H1 (cell line): Measurements from ENCODE around the gene UNC5B. TPM values are rescaled to one million over a fixed set of nuclear protein-coding genes. Genes with fewer than 3 reads are reported as not detected.
A peak's percentile ranks its signal among the peaks of the same experiment; 100 is the strongest.

Source experiments
- CTCF ChIA-PET: fragments of 300-600 bp; sonication (Branson Sonifier 250); formaldehyde crosslinking; loops from one replicate; lab custom pipeline; 2021; ENCODE audit not compliant: partially characterized antibody; lab: Charles Lee
- POLR2A ChIA-PET: fragments of 300-600 bp; sonication (Branson Sonifier 250); formaldehyde crosslinking; loops from one replicate; lab custom pipeline; 2021; ENCODE audit warnings: inconsistent platforms; ENCODE audit not compliant: partially characterized antibody; lab: Charles Lee
- DNase-seq, 2 experiments: peaks; one replicate each; pipeline versions ENCODE4 v3.0.0 to v3.0.0-alpha.2; 2010 to 2022; ENCODE audit warnings: low spot score in 2 of 2, low read depth in 1 of 2, mixed read lengths in 1 of 2
- FAIRE-seq: peaks from 2 replicates; lab custom pipeline; 2011; peaks lifted over from hg19 to GRCh38; lab: Jason Lieb, UNC
- H2AFZ ChIP-seq: 2 replicates; pipeline ENCODE4 v1.8.1; 2012; ENCODE audit warnings: low read length, inconsistent platforms
- H2AK5ac ChIP-seq: 2 replicates; pipeline ENCODE4 v1.6.1; 2013; ENCODE audit warnings: low read depth, low read length
- H2BK120ac ChIP-seq: replicated peaks from 2 replicates; pipeline ENCODE3; 2013; ENCODE audit warnings: low read depth, low read length, inconsistent platforms
- H2BK12ac ChIP-seq: 2 replicates; pipeline ENCODE4 v1.6.1; 2013; ENCODE audit warnings: low read depth, low read length
- H2BK15ac ChIP-seq: 2 replicates; pipeline ENCODE4 v1.6.1; 2013; ENCODE audit warnings: low read length
- H2BK20ac ChIP-seq: 2 replicates; pipeline ENCODE4 v1.6.1; 2013; ENCODE audit warnings: low read length
- H2BK5ac ChIP-seq: 2 replicates; pipeline ENCODE4 v1.6.1; 2013; ENCODE audit warnings: low read depth, low read length
- H3K14ac ChIP-seq: 2 replicates; pipeline ENCODE4 v1.6.1; 2013; ENCODE audit warnings: inconsistent platforms; ENCODE audit not compliant: insufficient read length
- H3K18ac ChIP-seq: 2 replicates; pipeline ENCODE4 v1.6.1; 2013; ENCODE audit warnings: low read length; ENCODE audit errors: extremely low read depth
- H3K23ac ChIP-seq: 2 replicates; pipeline ENCODE4 v1.6.1; 2013; ENCODE audit warnings: inconsistent platforms; ENCODE audit not compliant: insufficient read length
- H3K23me2 ChIP-seq: 2 replicates; pipeline ENCODE4 v1.6.1; 2013; ENCODE audit warnings: low read depth, low read length
- H3K27ac ChIP-seq: 2 replicates; pipeline ENCODE4 v1.6.1; 2011; ENCODE audit warnings: low read depth, low read length, inconsistent platforms
- H3K27me3 ChIP-seq, 4 experiments: replicated peaks in 1 of 4; 1 replicate in 1 of 4; 2 replicates in 3 of 4; pipeline versions ENCODE4 v1.6.1 to v1.8.1; 2011 to 2013; ENCODE audit warnings: low read length in 3 of 4, mild to moderate bottlenecking in 3 of 4, inconsistent platforms in 2 of 4, mixed read lengths in 2 of 4, moderate library complexity in 1 of 4; ENCODE audit not compliant: control insufficient read depth in 3 of 4, insufficient read depth in 3 of 4; ENCODE audit errors: extremely low read depth in 1 of 4
- H3K36me3 ChIP-seq, 4 experiments: 2 replicates each; pipeline versions ENCODE4 v1.6.1 to v1.8.1; 2011 to 2013; ENCODE audit warnings: mild to moderate bottlenecking in 4 of 4, low read length in 3 of 4, moderate library complexity in 2 of 4, control low read depth in 1 of 4, inconsistent platforms in 1 of 4; ENCODE audit not compliant: insufficient read depth in 4 of 4, control insufficient read depth in 2 of 4
- H3K4ac ChIP-seq: replicated peaks from 2 replicates; pipeline ENCODE3; 2013; ENCODE audit warnings: low read length, low read depth, mixed read lengths, inconsistent platforms; ENCODE audit not compliant: insufficient read length
- H3K4me1 ChIP-seq, 4 experiments: replicated peaks in 1 of 4; 1 replicate in 1 of 4; 2 replicates in 3 of 4; pipeline versions ENCODE4 v1.6.1 to v1.8.1; 2011 to 2013; ENCODE audit warnings: low read length in 3 of 4, inconsistent platforms in 2 of 4, mixed read lengths in 1 of 4; ENCODE audit not compliant: insufficient read depth in 4 of 4, control insufficient read depth in 3 of 4
- H3K4me2 ChIP-seq, 2 experiments: 2 replicates each; pipeline versions ENCODE4 v1.6.1 to v1.8.1; 2011 to 2013; ENCODE audit warnings: low read depth in 2 of 2, low read length in 2 of 2, control low read depth in 1 of 2, inconsistent platforms in 1 of 2, mild to moderate bottlenecking in 1 of 2; ENCODE audit not compliant: insufficient read depth in 1 of 2
- H3K4me3 ChIP-seq, 4 experiments: fragments of 200-600, 300-600 bp in 1 of 4; sonication (generic), shearing (Covaris generic), sonication (Bioruptor Twin) in 1 of 4; 2 replicates each; pipeline versions ENCODE4 v1.5.1 to v1.8.1; 2011 to 2016; ENCODE audit warnings: low read length in 4 of 4, low read depth in 3 of 4, control low read depth in 2 of 4, inconsistent platforms in 2 of 4, mild to moderate bottlenecking in 2 of 4, mixed read lengths in 1 of 4, moderate library complexity in 1 of 4; ENCODE audit not compliant: insufficient read depth in 2 of 4; ENCODE audit errors: extremely low read depth in 1 of 4
- H3K56ac ChIP-seq: replicated peaks from 2 replicates; pipeline ENCODE3; 2013; ENCODE audit warnings: low read depth, mild to moderate bottlenecking, mixed read lengths, low read length, inconsistent platforms; ENCODE audit not compliant: insufficient read length
- H3K79me1 ChIP-seq: 2 replicates; pipeline ENCODE4 v1.6.1; 2013; ENCODE audit warnings: low read depth, low read length, control low read depth
- H3K79me2 ChIP-seq, 2 experiments: 2 replicates each; pipeline versions ENCODE4 v1.6.1 to v1.8.1; 2012 to 2013; ENCODE audit warnings: low read length in 2 of 2, mild to moderate bottlenecking in 2 of 2, inconsistent platforms in 1 of 2; ENCODE audit not compliant: insufficient read depth in 2 of 2, control insufficient read depth in 1 of 2
- H3K9ac ChIP-seq, 4 experiments: replicated peaks in 1 of 4; 1 replicate in 1 of 4; 2 replicates in 3 of 4; pipeline versions ENCODE4 v1.6.1 to v1.8.1; 2011 to 2013; ENCODE audit warnings: low read depth in 3 of 4, low read length in 3 of 4, control low read depth in 2 of 4, mild to moderate bottlenecking in 2 of 4, moderate library complexity in 2 of 4, inconsistent platforms in 1 of 4; ENCODE audit errors: extremely low read depth in 1 of 4
- H3K9me3 ChIP-seq, 2 experiments: 2 replicates each; pipeline versions ENCODE4 v1.6.1 to v1.8.1; 2012 to 2013; ENCODE audit warnings: mild to moderate bottlenecking in 2 of 2, moderate library complexity in 2 of 2, control low read depth in 1 of 2, inconsistent platforms in 1 of 2, low read depth in 1 of 2, low read length in 1 of 2, mixed read lengths in 1 of 2; ENCODE audit not compliant: insufficient read depth in 2 of 2
- H4K20me1 ChIP-seq, 2 experiments: replicated peaks in 1 of 2; 2 replicates each; pipeline versions ENCODE3 to v1.8.1; 2011 to 2013; ENCODE audit warnings: inconsistent platforms in 2 of 2, low read length in 2 of 2, mild to moderate bottlenecking in 1 of 2; ENCODE audit not compliant: insufficient read depth in 2 of 2, control insufficient read depth in 1 of 2
- H4K5ac ChIP-seq: 2 replicates; pipeline ENCODE4 v1.6.1; 2013; ENCODE audit warnings: low read length, low read depth, mixed read lengths, inconsistent platforms; ENCODE audit not compliant: insufficient read length
- H4K8ac ChIP-seq: 2 replicates; pipeline ENCODE4 v1.8.0; 2013; ENCODE audit warnings: mild to moderate bottlenecking, moderate library complexity, low read length, inconsistent platforms; ENCODE audit not compliant: insufficient read depth; ENCODE audit errors: extremely low read depth
- H4K91ac ChIP-seq: replicated peaks from 2 replicates; pipeline ENCODE3; 2013; ENCODE audit warnings: low read length, mixed read lengths, inconsistent platforms; ENCODE audit not compliant: insufficient read length
- CBX8 ChIP-seq: fragments of 300-800, 300-1000 bp; sonication (generic); IDR thresholded peaks from 2 replicates; pipeline ENCODE4 v1.7.1; 2016; ENCODE audit warnings: low read depth, low read length, borderline replicate concordance
- WGBS, 2 experiments: shearing (Covaris generic) in 1 of 2; methylation state at CpG; one replicate each; pipeline versions ENCODE4 v1.1.6 to v1.1.7; 2013 to 2015; ENCODE audit warnings: low lambda C conversion rate in 2 of 2, mixed read lengths in 2 of 2, inconsistent platforms in 1 of 2, low coverage in 1 of 2, missing lambda C conversion rate in 1 of 2; ENCODE audit not compliant: insufficient replicate concordance in 2 of 2, insufficient coverage in 1 of 2, insufficient read length in 1 of 2; ENCODE audit errors: extremely low coverage in 1 of 2, missing lambda C conversion rate in 1 of 2; 5-methylcytosine and 5-hydroxymethylcytosine counted together
- polyA plus RNA-seq, 7 experiments: library from polyadenylated mRNA; depleted of rRNA in 3 of 7; stranded (reverse) in 5 of 7; unstranded in 2 of 7; fragments of >200 nt in 5 of 7; fragments of 200-250 nt in 2 of 7; gene quantifications; 1 replicate in 5 of 7; 2 replicates in 1 of 7; 4 replicates in 1 of 7; pipeline versions ENCODE4 v1.2.1 to v1.2.3, GENCODE V29; 2011 to 2013; ENCODE audit warnings: missing spikeins in 2 of 7, mixed read lengths in 2 of 7
- total RNA-seq: library from RNA; stranded (reverse); fragmentation: NEBNext Ultra II Directional; extraction: Animal tissue kit (Norgen Biotek cat#: 25700); gene quantifications from 2 replicates; pipeline ENCODE4 v1.2.1, GENCODE V29; 2021

Gene UNC5B
- total and polyA plus RNA-seq, 2 of the 8 experiments (the other 6 are each of a cell fraction or from before 2014, with no cell fraction given): 27.9 to 31.8 TPM

DNA sequence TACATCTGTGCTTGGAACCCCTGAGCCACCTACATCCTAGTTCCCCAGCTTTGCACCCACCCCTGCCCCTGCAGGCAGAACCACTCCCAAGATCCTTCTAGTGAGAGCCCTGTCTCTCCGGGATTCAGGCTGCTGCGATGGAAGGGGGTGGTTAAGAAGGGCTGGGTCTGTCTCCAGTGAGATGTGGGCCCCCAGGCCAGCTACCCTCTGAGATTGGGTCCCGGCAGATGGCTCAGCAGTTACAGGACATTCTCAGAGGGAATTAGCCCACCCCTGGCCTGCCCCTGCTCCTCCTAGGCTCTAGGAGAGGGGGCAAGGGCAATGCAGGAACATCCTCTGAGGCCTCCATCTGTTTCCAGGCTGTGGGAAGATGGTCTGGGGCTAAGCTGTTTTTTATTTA lies 134.4 kb downstream of the UNC5B start:
- H4K91ac ChIP-seq: peak overlapping the region; percentile 20
- POLR2A ChIA-PET: interaction anchor here (0.8 to 1.6 kb wide), 2 partner anchors 9 to 20 kb away, joined by 3 to 5 read pairs; no protein-coding TSS in a partner anchor
- H3K79me1 ChIP-seq: no peaks in the 10 kb centered on the region
- H3K4me3 ChIP-seq: no peak overlapping the region
- H2BK20ac ChIP-seq: no peak overlapping the region
- no peak overlapping the region for H3K4ac ChIP-seq
- no peak overlapping the region for H3K18ac ChIP-seq
- peak overlapping the region; percentile 68; the same call in 1 of the 2 replicates for H2BK5ac ChIP-seq
- no peak overlapping the region for H2BK15ac ChIP-seq
- peak overlapping the region; percentile 69; the same call in 1 of the 2 replicates for H2BK12ac ChIP-seq
- no peaks in the 10 kb centered on the region; a peak in 1 of 8 replicates for H3K36me3 ChIP-seq
- H2AK5ac ChIP-seq: no peak overlapping the region
- H3K23me2 ChIP-seq: no peaks in the 10 kb centered on the region
- no peak for FAIRE-seq
- no peak for TF ChIP-seq CBX8
- H4K8ac ChIP-seq: no peak overlapping the region
- H3K79me2 ChIP-seq: no peaks in the 10 kb centered on the region
- H3K4me1 ChIP-seq: peaks cover 21 to 45% (median 32%) of the 10 kb centered on the region in 4 experiments
- H4K20me1 ChIP-seq: no peaks in the 10 kb centered on the region
- H3K23ac ChIP-seq: no peak overlapping the region
- H3K56ac ChIP-seq: no peak overlapping the region
- no peak for DNase-seq
- H3K14ac ChIP-seq: no peak overlapping the region
- H2AFZ ChIP-seq: no peak overlapping the region
- H3K9me3 ChIP-seq: no peaks in the 10 kb centered on the region
- H3K27ac ChIP-seq: no peak overlapping the region
- no peak overlapping the region for H3K4me2 ChIP-seq
- H3K9ac ChIP-seq: no peak overlapping the region; a peak in 1 of 7 replicates
- CTCF ChIA-PET: interaction anchor here (1.2 to 7.4 kb wide), 6 partner anchors 10 to 37 kb away, joined by 3 to 52 read pairs (median 7); partner anchors contain the start of gene SLC29A3
- no peaks in the 10 kb centered on the region for H3K27me3 ChIP-seq
- WGBS, 2 experiments: 69% methylated on average over 3 of the region's 3 CpGs; no CpG with 5 or more reads in 1 of the 2 experiments
- H4K5ac ChIP-seq: no peak overlapping the region
- no peak overlapping the region for H2BK120ac ChIP-seq
